HEK293 (cell line): ENCODE measurements around the gene SLC39A1.

Source experiments
- GLI2 ChIP-seq: fragments of 450-650 bp; formaldehyde crosslinking; IDR thresholded peaks from 2 replicates; pipeline ENCODE4; 2017; ENCODE audit warnings: missing biosample characterization, missing genetic modification characterization, low read depth, borderline replicate concordance
- GLI4 ChIP-seq: fragments of 450-650 bp; formaldehyde crosslinking; IDR thresholded peaks from 2 replicates; pipeline ENCODE4 v1.5.1; 2016; ENCODE audit warnings: missing biosample characterization, missing genetic modification characterization
- GLIS2 ChIP-seq: fragments of 450-650 bp; formaldehyde crosslinking; IDR thresholded peaks from 2 replicates; pipeline ENCODE4 v1.5.1; 2016; ENCODE audit warnings: missing biosample characterization, missing genetic modification characterization
- HIC1 ChIP-seq: fragments of 450-650 bp; formaldehyde crosslinking; IDR thresholded peaks from 2 replicates; pipeline ENCODE4 v1.5.1; 2016; ENCODE audit warnings: missing biosample characterization, missing genetic modification characterization
- HOXD13 ChIP-seq: sonication (generic); formaldehyde crosslinking; IDR thresholded peaks from 2 replicates; pipeline ENCODE4 v1.8.0; 2022; ENCODE audit warnings: missing genetic modification reagents, borderline replicate concordance
- KLF9 ChIP-seq: fragments of 450-650 bp; formaldehyde crosslinking; IDR thresholded peaks from 2 replicates; pipeline ENCODE4 v1.5.1; 2016; ENCODE audit warnings: missing biosample characterization, missing genetic modification characterization, low read depth
- PRDM10 ChIP-seq: fragments of 450-650 bp; formaldehyde crosslinking; IDR thresholded peaks from 2 replicates; pipeline ENCODE4 v1.5.1; 2016; ENCODE audit warnings: missing biosample characterization, missing genetic modification characterization
- PRDM4 ChIP-seq: fragments of 450-650 bp; formaldehyde crosslinking; IDR thresholded peaks from 2 replicates; pipeline ENCODE4 v1.5.1; 2017; ENCODE audit warnings: missing biosample characterization, missing genetic modification characterization
- REST ChIP-seq: fragments of 450-650 bp; formaldehyde crosslinking; IDR thresholded peaks from 2 replicates; pipeline ENCODE4 v1.5.1; 2016; ENCODE audit warnings: missing biosample characterization, missing genetic modification characterization
- SP3 ChIP-seq: fragments of 450-650 bp; formaldehyde crosslinking; IDR thresholded peaks from 2 replicates; pipeline ENCODE4 v1.5.1; 2016; ENCODE audit warnings: missing biosample characterization, missing genetic modification characterization
- ZBTB1 ChIP-seq: fragments of 450-650 bp; formaldehyde crosslinking; IDR thresholded peaks from 2 replicates; pipeline ENCODE4 v1.5.1; 2016; ENCODE audit warnings: missing biosample characterization, missing genetic modification characterization
- ZFHX2 ChIP-seq: fragments of 450-650 bp; formaldehyde crosslinking; conservative IDR thresholded peaks from 2 replicates; pipeline ENCODE4 v1.5.1; 2016; ENCODE audit warnings: missing biosample characterization, missing genetic modification characterization
- ZNF16 ChIP-seq: fragments of 450-650 bp; formaldehyde crosslinking; IDR thresholded peaks from 2 replicates; pipeline ENCODE4 v1.5.1; 2016; ENCODE audit warnings: low read depth, missing biosample characterization, missing genetic modification characterization
- ZNF169 ChIP-seq: fragments of 450-650 bp; formaldehyde crosslinking; IDR thresholded peaks from 2 replicates; pipeline ENCODE4 v1.5.1; 2016; ENCODE audit warnings: missing biosample characterization, missing genetic modification characterization
- ZNF214 ChIP-seq: fragments of 450-650 bp; formaldehyde crosslinking; IDR thresholded peaks from 2 replicates; pipeline ENCODE4 v1.5.1; 2017; ENCODE audit warnings: missing biosample characterization, mild to moderate bottlenecking, missing genetic modification characterization, borderline replicate concordance
- ZNF341 ChIP-seq: fragments of 450-650 bp; formaldehyde crosslinking; IDR thresholded peaks from 2 replicates; pipeline ENCODE4; 2016; ENCODE audit warnings: low read depth, missing biosample characterization, missing genetic modification characterization
- ZNF354C ChIP-seq: fragments of 450-650 bp; formaldehyde crosslinking; IDR thresholded peaks from 2 replicates; pipeline ENCODE4 v1.5.1; 2016; ENCODE audit warnings: missing biosample characterization, missing genetic modification characterization, low read depth, borderline replicate concordance
- ZNF37A ChIP-seq: fragments of 450-650 bp; IDR thresholded peaks from 2 replicates; pipeline ENCODE4 v1.5.1; 2018; ENCODE audit warnings: missing biosample characterization, missing genetic modification characterization
- ZNF426 ChIP-seq: fragments of 450-650 bp; formaldehyde crosslinking; IDR thresholded peaks from 2 replicates; pipeline ENCODE4 v1.5.1; 2017; ENCODE audit warnings: missing biosample characterization, missing genetic modification characterization, mild to moderate bottlenecking, inconsistent platforms, moderate library complexity
- ZNF610 ChIP-seq: fragments of 450-650 bp; formaldehyde crosslinking; IDR thresholded peaks from 2 replicates; pipeline ENCODE4 v1.5.1; 2016; ENCODE audit warnings: missing biosample characterization, missing genetic modification characterization, borderline replicate concordance
- ZNF777 ChIP-seq: fragments of 450-650 bp; formaldehyde crosslinking; IDR thresholded peaks from 2 replicates; pipeline ENCODE4 v1.5.1; 2017; ENCODE audit warnings: missing biosample characterization, missing genetic modification characterization, borderline replicate concordance
- ZSCAN4 ChIP-seq: fragments of 450-650 bp; formaldehyde crosslinking; IDR thresholded peaks from 2 replicates; pipeline ENCODE4 v1.5.1; 2017; ENCODE audit warnings: missing biosample characterization, missing genetic modification characterization

The SLC39A1 gene

GRCh38 chr1:153958111-153958960 is 5.0 kb downstream of the SLC39A1 start, which contains the start of gene CRTC2 (continued):
- TF ChIP-seq REST (tag by site-specific recombination) (peak; percentile 50; the same call in 1 of the 2 replicates), ZNF37A (tag by site-specific recombination) (no peak), PRDM4 (tag by site-specific recombination) (peak; percentile 27; the same call in 1 of the 2 replicates), HIC1 (peak; percentile 32; the same call in 1 of the 2 replicates), PRDM10 (peak; percentile 71), HOXD13 (CRISPR knock-in tag) (no peak), GLIS2 (tag by site-specific recombination) (peak; percentile 87), ZNF777 (tag by site-specific recombination) (0 out of 2 replicates have a peak, but pooled peaks have one; percentile 53), ZNF341 (tag by site-specific recombination) (peak; percentile 95), ZNF610 (tag by site-specific recombination) (peak; percentile 89), ZNF354C (tag by site-specific recombination) (no peak), ZNF16 (no peak), ZFHX2 (tag by site-specific recombination) (peak; percentile 92), GLI4 (tag by site-specific recombination) (peak; percentile 39; the same call in 1 of the 2 replicates), KLF9 (tag by site-specific recombination) (peak; percentile 95), ZNF214 (tag by site-specific recombination) (no peak), ZSCAN4 (tag by site-specific recombination) (peak; percentile 55; the same call in 1 of the 2 replicates), SP3 (peak; percentile 100), ZNF169 (no peak), ZNF426 (tag by site-specific recombination) (no peak), GLI2 (tag by site-specific recombination) (no peak), ZBTB1 (tag by site-specific recombination) (no peak)
